BJ (cell line): ENCODE measurements around the gene DDHD1. TPM values are rescaled to one million over a fixed set of nuclear protein-coding genes. Genes with fewer than 3 reads are reported as not detected.
"Not testable (repeated sequence)": the region's sequence is repeated elsewhere in the genome, so short reads cannot be mapped to it uniquely, and the experiment has no call there.

Experiments used
- CTCF ChIA-PET: fragments of 350-600 bp; formaldehyde crosslinking; extraction: SDS; loops from one replicate; lab custom pipeline; 2021; ENCODE audit warnings: antibody characterized with exemption, inconsistent platforms; lab: Yijun Ruan, JAX
- POLR2A ChIA-PET: fragments of 300-600 bp; sonication (Branson Sonifier 250); formaldehyde crosslinking; extraction: SDS; loops from one replicate; lab custom pipeline; 2021; ENCODE audit warnings: antibody characterized with exemption; lab: Charles Lee
- DNase-seq: peaks from one replicate; pipeline ENCODE4 v3.0.0-alpha.2; 2011; ENCODE audit warnings: low read depth
- H3K27me3 ChIP-seq: 2 replicates; pipeline ENCODE4 v1.6.0; 2011; ENCODE audit warnings: low read length; ENCODE audit not compliant: control insufficient read depth, insufficient read depth
- H3K36me3 ChIP-seq: 2 replicates; pipeline ENCODE4 v1.5.1; 2011; ENCODE audit warnings: low read length; ENCODE audit not compliant: control insufficient read depth, insufficient read depth
- H3K4me3 ChIP-seq: 2 replicates; pipeline ENCODE4 v1.5.1; 2011; ENCODE audit warnings: low read depth, mild to moderate bottlenecking, control low read depth, low read length
- CTCF ChIP-seq: IDR thresholded peaks from 2 replicates; pipeline ENCODE4 v1.5.1; 2011; ENCODE audit warnings: low read depth, mild to moderate bottlenecking, control low read depth, inconsistent platforms, low read length, moderate library complexity; ENCODE audit not compliant: insufficient read depth
- polyA plus RNA-seq: library from polyadenylated mRNA; depleted of rRNA; stranded (reverse); fragments of >200 nt; gene quantifications from 2 replicates; pipeline ENCODE4 v1.2.3, GENCODE V29; 2011

DDHD1 gene
- polyA plus RNA-seq, 1 experiment = 4.1 TPM

- Histone ChIP-seq H3K27me3 (no peaks in the 10 kb centered on the region), H3K4me3 (no peak overlapping the region), H3K36me3 (no peaks in the 10 kb centered on the region)
- ChIA-PET CTCF (no interaction called here), POLR2A (no interaction called here)
- no peak for TF ChIP-seq CTCF
- DNase-seq = no peak
These were observed 49.3 kb downstream of the DDHD1 start for GRCh38 chr14:53103636-53104340.

DNA sequence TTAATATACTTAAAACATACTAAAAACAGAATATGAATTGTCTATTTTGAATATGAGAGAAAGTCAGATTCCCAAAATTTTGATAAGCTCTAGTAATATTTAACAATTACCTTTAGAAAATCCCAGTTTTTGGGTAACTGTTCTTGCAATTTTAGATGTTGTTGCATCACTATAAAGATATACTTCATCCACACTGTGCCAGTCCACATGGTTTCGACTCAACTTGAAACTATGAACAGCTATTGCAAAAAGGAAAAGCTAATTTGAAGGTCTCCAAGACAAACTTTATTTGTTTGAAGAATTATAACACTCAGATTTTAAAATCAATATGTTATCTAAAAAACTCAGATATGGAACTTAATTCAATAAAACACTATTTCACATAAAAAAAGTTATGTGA is 59.9 kb downstream of the DDHD1 start:
- TF ChIP-seq CTCF = no peak
- CTCF ChIA-PET = no interaction called here
- H3K4me3 ChIP-seq = no peak overlapping the region
- DNase-seq = peak; percentile 5
- no peaks in the 10 kb centered on the region for H3K27me3 ChIP-seq
- POLR2A ChIA-PET = no interaction called here
- no peaks in the 10 kb centered on the region for H3K36me3 ChIP-seq

DNA sequence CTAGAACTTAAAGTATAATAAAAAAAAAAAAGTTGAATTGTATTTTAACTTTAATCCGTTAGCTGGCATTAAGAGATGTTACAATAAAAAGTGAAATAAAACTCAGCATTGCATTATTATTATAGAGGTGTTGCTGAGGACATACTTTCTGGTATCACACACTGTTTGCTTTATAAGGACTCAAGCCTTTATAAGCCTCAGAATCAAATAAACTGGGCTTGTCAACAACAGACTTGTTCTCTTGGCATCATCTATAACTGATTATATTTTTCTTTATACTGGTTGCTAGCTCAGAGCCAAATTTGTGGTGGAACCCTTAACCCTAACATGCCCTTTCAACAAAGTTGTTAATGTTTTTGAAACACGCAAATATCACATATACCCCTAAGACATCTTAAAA is 62.3 kb downstream of the DDHD1 start:
- Histone ChIP-seq H3K4me3 (no peak overlapping the region), H3K36me3 (no peaks in the 10 kb centered on the region), H3K27me3 (no peaks in the 10 kb centered on the region)
- ChIA-PET CTCF (interaction anchor here (1.0 kb wide), 1 partner anchor 9 kb away, joined by 4 read pairs; no protein-coding TSS in a partner anchor), POLR2A (no interaction called here)
- no peak for TF ChIP-seq CTCF
- no peak for DNase-seq

DNA sequence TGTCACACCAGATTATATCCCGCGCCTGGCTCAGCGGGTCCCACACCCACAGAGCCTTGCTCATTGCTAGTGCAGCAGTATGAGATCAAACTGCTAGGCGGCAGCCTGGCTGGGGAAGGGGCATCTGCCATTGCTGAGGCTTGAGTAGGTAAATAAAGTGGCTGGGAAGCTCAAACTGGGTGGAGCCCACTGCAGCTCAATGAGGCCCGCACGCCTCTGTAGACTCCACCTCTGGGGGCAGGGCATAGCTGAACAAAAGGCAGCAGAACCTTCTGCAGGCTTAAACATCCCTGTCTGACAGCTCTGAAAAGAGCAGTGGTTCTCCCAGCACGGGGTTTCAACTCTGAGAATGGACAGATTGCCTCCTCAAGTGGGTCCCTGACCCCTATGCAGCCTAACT is 68.2 kb downstream of the DDHD1 start:
- H3K36me3 ChIP-seq, H3K4me3 ChIP-seq, H3K27me3 ChIP-seq, CTCF ChIA-PET, DNase-seq, POLR2A ChIA-PET: not testable (repeated sequence)

DNA sequence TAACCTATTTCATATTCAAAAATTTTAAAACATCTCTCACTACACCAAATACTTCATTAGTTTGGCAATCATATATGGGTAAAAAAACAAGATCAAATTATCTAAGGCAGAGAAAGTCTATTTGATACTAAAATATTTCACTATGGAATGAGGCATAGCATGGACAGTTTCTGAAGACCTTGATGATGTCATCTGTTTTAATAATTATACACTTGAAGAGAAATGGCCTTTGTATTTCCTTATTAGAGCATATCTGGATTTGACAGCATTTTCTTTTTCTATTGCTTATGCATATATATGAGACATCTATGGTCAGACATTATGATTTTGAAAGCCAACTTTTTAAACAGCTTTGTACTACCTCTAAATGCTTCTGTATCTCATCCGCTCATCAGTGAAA is 88.6 kb downstream of the DDHD1 start:
- no peak overlapping the region for H3K4me3 ChIP-seq
- CTCF ChIA-PET = interaction anchor here (0.5 to 2.1 kb wide), 5 partner anchors 9 to 300 kb away, joined by 3 to 10 read pairs (median 4); no protein-coding TSS in a partner anchor
- no peaks in the 10 kb centered on the region for H3K27me3 ChIP-seq
- TF ChIP-seq CTCF = no peak
- H3K36me3 ChIP-seq = no peaks in the 10 kb centered on the region
- no peak for DNase-seq
- POLR2A ChIA-PET = no interaction called here

DNA sequence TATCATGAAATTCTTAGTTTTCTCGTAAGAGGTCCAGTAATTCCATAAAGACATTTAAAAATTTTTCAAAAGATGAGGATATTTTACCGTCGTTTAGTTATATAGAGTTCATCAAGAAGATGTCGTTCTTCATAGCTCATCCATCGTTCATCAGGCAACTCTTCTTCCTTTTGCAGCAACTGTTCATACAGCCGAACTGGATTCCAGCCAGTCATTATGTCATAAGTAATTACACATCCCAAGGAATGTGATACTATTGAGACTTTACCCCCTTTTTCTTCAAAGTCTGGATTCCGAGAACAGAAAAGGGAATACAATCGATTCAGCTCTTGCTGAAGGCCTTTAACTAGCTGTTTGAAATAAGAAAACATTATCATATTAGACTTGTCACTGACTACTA is 90.3 kb downstream of the DDHD1 start:
- TF ChIP-seq CTCF = no peak
- no peaks in the 10 kb centered on the region for H3K36me3 ChIP-seq
- ChIA-PET POLR2A (no interaction called here), CTCF (interaction anchor here (0.9 kb wide), 1 partner anchor 9 kb away, joined by 4 read pairs; no protein-coding TSS in a partner anchor)
- no peak overlapping the region for H3K4me3 ChIP-seq
- H3K27me3 ChIP-seq = no peaks in the 10 kb centered on the region
- DNase-seq = no peak
